WTC11 (cell line): Measurements from ENCODE around the gene ACP4. TPM values are rescaled to one million over a fixed set of nuclear protein-coding genes. Genes with fewer than 3 reads are reported as not detected.
A peak's percentile ranks its signal among the peaks of the same experiment; 100 is the strongest.
"Not testable (repeated sequence)": the region's sequence is repeated elsewhere in the genome, so short reads cannot be mapped to it uniquely, and the experiment has no call there.

Source experiments
- ATAC-seq: fragments of 200-7000 bp; cut with Tn5 transposase; 2 replicates; pipeline ENCODE4 v1.10.0; 2021; ENCODE audit warnings: mild to moderate bottlenecking, moderate library complexity
- CTCF ChIA-PET: fragments of 300-600 bp; sonication (Branson Sonifier 250); formaldehyde crosslinking; loops from one replicate; lab custom pipeline; 2021; ENCODE audit warnings: antibody characterized with exemption; lab: Charles Lee
- POLR2A ChIA-PET: fragments of 350-600 bp; sonication (Branson Sonifier 250); formaldehyde crosslinking; loops from one replicate; lab custom pipeline; 2021; ENCODE audit warnings: antibody characterized with exemption; lab: Charles Lee
- DNase-seq: peaks from one replicate; pipeline ENCODE4 v3.0.0; 2021; ENCODE audit warnings: low spot score
- H3K27ac Mint-ChIP-seq: 2 replicates; pipeline ENCODE4 v1.8.0; 2021; ENCODE audit warnings: mixed read lengths
- H3K27me3 Mint-ChIP-seq: 2 replicates; pipeline ENCODE4 v1.8.0; 2021; ENCODE audit warnings: low read depth, mild to moderate bottlenecking, moderate library complexity, mixed read lengths
- H3K36me3 Mint-ChIP-seq: 2 replicates; pipeline ENCODE4 v1.8.0; 2021; ENCODE audit warnings: mixed read lengths
- H3K4me1 Mint-ChIP-seq: 2 replicates; pipeline ENCODE4 v1.8.0; 2022; ENCODE audit warnings: mixed read lengths
- H3K4me3 Mint-ChIP-seq: 2 replicates; pipeline ENCODE4 v1.8.0; 2021; ENCODE audit warnings: mild to moderate bottlenecking, moderate library complexity, mixed read lengths
- H3K9me3 Mint-ChIP-seq: 2 replicates; pipeline ENCODE4 v1.8.0; 2021; ENCODE audit warnings: mixed read lengths
- AFF4 ChIP-seq: sonication (generic); formaldehyde crosslinking; IDR thresholded peaks from 2 replicates; pipeline ENCODE4 v1.8.1; 2023; ENCODE audit warnings: mild to moderate bottlenecking, missing genetic modification reagents, borderline replicate concordance
- ATF1 ChIP-seq: sonication (generic); formaldehyde crosslinking; IDR thresholded peaks from 2 replicates; pipeline ENCODE4 v1.8.1; 2023; ENCODE audit warnings: mild to moderate bottlenecking, moderate library complexity, missing genetic modification reagents
- ATF2 ChIP-seq: sonication (generic); formaldehyde crosslinking; IDR thresholded peaks from 2 replicates; pipeline ENCODE4 v1.8.1; 2022; ENCODE audit warnings: low read depth, missing genetic modification reagents, borderline replicate concordance
- CREM ChIP-seq: sonication (generic); formaldehyde crosslinking; IDR thresholded peaks from 2 replicates; pipeline ENCODE4 v1.8.1; 2022; ENCODE audit warnings: mild to moderate bottlenecking, missing genetic modification reagents, moderate library complexity
- ERG ChIP-seq: fragments of 250-450 bp; sonication (Bioruptor Pico); IDR thresholded peaks from 2 replicates; pipeline ENCODE4 v1.8.0; 2021; ENCODE audit warnings: mild to moderate bottlenecking
- HMGA2 ChIP-seq: fragments of 250-450 bp; sonication (Bioruptor Pico); IDR thresholded peaks from 2 replicates; pipeline ENCODE4 v1.4.0; 2021; ENCODE audit warnings: mild to moderate bottlenecking, moderate library complexity
- NR1H2 ChIP-seq: sonication (generic); formaldehyde crosslinking; IDR thresholded peaks from 2 replicates; pipeline ENCODE4 v1.9.0; 2021; ENCODE audit warnings: mild to moderate bottlenecking, moderate library complexity, missing genetic modification reagents
- OVOL2 ChIP-seq: fragments of 250-450 bp; sonication (Bioruptor Pico); IDR thresholded peaks from 2 replicates; pipeline ENCODE4 v1.9.0; 2021; ENCODE audit warnings: mild to moderate bottlenecking, borderline replicate concordance
- PREB ChIP-seq: sonication (generic); formaldehyde crosslinking; IDR thresholded peaks from 2 replicates; pipeline ENCODE4 v1.8.1; 2022; ENCODE audit warnings: mild to moderate bottlenecking, missing genetic modification reagents, moderate library complexity, borderline replicate concordance
- RORB ChIP-seq: fragments of 250-450 bp; sonication (Bioruptor Pico); IDR thresholded peaks from 2 replicates; pipeline ENCODE4 v1.9.0; 2021; ENCODE audit warnings: mild to moderate bottlenecking
- TEAD4 ChIP-seq: sonication (generic); formaldehyde crosslinking; IDR thresholded peaks from 2 replicates; pipeline ENCODE4 v1.8.0; 2022; ENCODE audit warnings: mild to moderate bottlenecking, missing genetic modification reagents
- TP53 ChIP-seq: sonication (generic); formaldehyde crosslinking; IDR thresholded peaks from 2 replicates; pipeline ENCODE4 v1.8.1; 2023; ENCODE audit warnings: mild to moderate bottlenecking, missing genetic modification reagents
- ZNF232 ChIP-seq: sonication (generic); formaldehyde crosslinking; IDR thresholded peaks from 2 replicates; pipeline ENCODE4 v1.8.0; 2022; ENCODE audit warnings: mild to moderate bottlenecking, missing genetic modification reagents
- ZNF263 ChIP-seq: sonication (generic); formaldehyde crosslinking; IDR thresholded peaks from 2 replicates; pipeline ENCODE4 v1.8.1; 2022; ENCODE audit warnings: low read depth, mild to moderate bottlenecking, moderate library complexity, missing genetic modification reagents
- ZNF512 ChIP-seq: sonication (generic); formaldehyde crosslinking; IDR thresholded peaks from 2 replicates; pipeline ENCODE4 v1.8.1; 2022; ENCODE audit warnings: missing genetic modification reagents, borderline replicate concordance
- total RNA-seq: library from RNA; stranded (reverse); gene quantifications from 3 replicates; pipeline ENCODE4 v1.2.3, GENCODE V29; 2021

Gene ACP4
- total RNA-seq, 1 experiment from 2014 or later = not detected

GRCh38 chr19:50747141-50747540 lies 43.1 kb upstream of the ACP4 start:
- H3K27ac Mint-ChIP-seq, H3K27me3 Mint-ChIP-seq, H3K4me1 Mint-ChIP-seq, H3K9me3 Mint-ChIP-seq, POLR2A ChIA-PET, DNase-seq, ATAC-seq, H3K36me3 Mint-ChIP-seq, H3K4me3 Mint-ChIP-seq: not testable (repeated sequence)
- TF ChIP-seq HMGA2 (CRISPR knock-in tag) = peak; percentile 77; the same call in 1 of the 2 replicates
- CTCF ChIA-PET = interaction anchor here (0.6 to 0.8 kb wide), 2 partner anchors 22 to 139 kb away, joined by 3 read pairs; no protein-coding TSS in a partner anchor

- DNase-seq = no peak
- H3K4me3 Mint-ChIP-seq = no peak overlapping the region
- CTCF ChIA-PET = interaction anchor here (1.8 kb wide), 2 partner anchors 25 to 34 kb away, joined by 4 read pairs; no protein-coding TSS in a partner anchor
- no peaks in the 10 kb centered on the region for H3K36me3 Mint-ChIP-seq
- no peak overlapping the region for H3K27ac Mint-ChIP-seq
- H3K27me3 Mint-ChIP-seq = peaks cover 4% of the 10 kb centered on the region; the same call in 1 of the 2 replicates
- H3K4me1 Mint-ChIP-seq = no peaks in the 10 kb centered on the region
- no peak for ATAC-seq
- POLR2A ChIA-PET = no interaction called here
- TF ChIP-seq ZNF263 (CRISPR knock-in tag) (no peak), NR1H2 (CRISPR knock-in tag) (no peak), ERG (CRISPR knock-in tag) (no peak), HMGA2 (CRISPR knock-in tag) (no peak)
- no peaks in the 10 kb centered on the region for H3K9me3 Mint-ChIP-seq
Observed at GRCh38 chr19:50749490-50749889, 40.7 kb upstream of the ACP4 start.

GRCh38 chr19:50750010-50750409 lies 40.2 kb upstream of the ACP4 start:
- Mint-ChIP-seq H3K27ac (no peak overlapping the region), H3K4me1 (no peaks in the 10 kb centered on the region), H3K36me3 (no peaks in the 10 kb centered on the region)
- no peak for DNase-seq
- CTCF ChIA-PET = interaction anchor here (1.8 kb wide), 2 partner anchors 26 to 34 kb away, joined by 4 read pairs; no protein-coding TSS in a partner anchor
- ATAC-seq = no peak
- TF ChIP-seq PREB (CRISPR knock-in tag) (no peak), ATF1 (CRISPR knock-in tag) (no peak), ZNF232 (no peak), ZNF512 (CRISPR knock-in tag) (no peak), CREM (CRISPR knock-in tag) (no peak), RORB (CRISPR knock-in tag) (no peak)
- TF ChIP-seq, all 79 proteins: peak for 0
- Mint-ChIP-seq H3K9me3 (no peaks in the 10 kb centered on the region), H3K4me3 (no peak overlapping the region), H3K27me3 (peaks cover 4% of the 10 kb centered on the region; the same call in 1 of the 2 replicates)
- POLR2A ChIA-PET = no interaction called here

GRCh38 chr19:50753879-50754278 lies 36.3 kb upstream of the ACP4 start:
- no peak for DNase-seq
- TF ChIP-seq TEAD4 (CRISPR knock-in tag) = no peak
- TF ChIP-seq AFF4 (CRISPR knock-in tag) = no peak
- TF ChIP-seq HMGA2 (CRISPR knock-in tag) = no peak
- TF ChIP-seq ZNF512 (CRISPR knock-in tag) = no peak
- TF ChIP-seq TP53 (CRISPR knock-in tag) = no peak
- no peak for TF ChIP-seq OVOL2 (CRISPR knock-in tag)
- no peak for TF ChIP-seq PREB (CRISPR knock-in tag)
- no peak for TF ChIP-seq ATF2 (CRISPR knock-in tag)
- ATAC-seq = no peak
- POLR2A ChIA-PET = no interaction called here
- CTCF ChIA-PET = interaction anchor here (0.6 to 1.8 kb wide), 5 partner anchors 29 to 216 kb away, joined by 3 to 6 read pairs (median 3); no protein-coding TSS in a partner anchor
- Mint-ChIP-seq H3K9me3 (no peaks in the 10 kb centered on the region), H3K4me1 (no peaks in the 10 kb centered on the region), H3K36me3 (no peaks in the 10 kb centered on the region), H3K27me3 (peaks cover 16% of the 10 kb centered on the region), H3K27ac (no peak overlapping the region), H3K4me3 (no peak overlapping the region)
